GM12878 (cell line): ENCODE measurements around the gene BRF1. TPM values are rescaled to one million over a fixed set of nuclear protein-coding genes. Genes with fewer than 3 reads are reported as not detected.

Experiments used
- ATAC-seq: fragments of 200-7000 bp; cut with Tn5 transposase; 3 replicates; pipeline ENCODE4 v1.9.1; 2020; ENCODE audit warnings: mild to moderate bottlenecking, moderate library complexity
- BruUV-seq: library from RNA; stranded (reverse); fragments of 400-500 nt; replicated peaks from 2 replicates; lab custom pipeline; 2021; lab: Mats Ljungman, UMichigan
- CTCF ChIA-PET: fragments of 300-600 bp; sonication (Branson Sonifier 250); formaldehyde crosslinking; extraction: SDS; loops from one replicate; lab custom pipeline; 2021; ENCODE audit warnings: inconsistent platforms; lab: Yijun Ruan, JAX
- POLR2A ChIA-PET: fragments of 350-600 bp; formaldehyde crosslinking; extraction: SDS; loops from one replicate; lab custom pipeline; 2021; ENCODE audit warnings: inconsistent platforms; lab: Charles Lee
- RAD21 ChIA-PET: fragments of 300-600 bp; sonication (Branson Sonifier 250); formaldehyde crosslinking; loops from one replicate; lab custom pipeline; 2023; ENCODE audit warnings: antibody characterized with exemption; ENCODE audit not compliant: unreplicated experiment; lab: Charles Lee
- SMC1A ChIA-PET: fragments of 300-600 bp; sonication (Branson Sonifier 250); formaldehyde crosslinking; loops from one replicate; lab custom pipeline; 2023; ENCODE audit not compliant: unreplicated experiment, uncharacterized antibody; lab: Charles Lee
- DNase-seq: peaks from one replicate; pipeline ENCODE4 v3.0.0-alpha.2; 2011; ENCODE audit warnings: low read depth, low spot score
- FAIRE-seq: peaks from 3 replicates; lab custom pipeline; 2011; peaks lifted over from hg19 to GRCh38; lab: Jason Lieb, UNC
- H2AFZ ChIP-seq: 2 replicates; pipeline ENCODE4 v1.6.0; 2011; ENCODE audit warnings: low read depth, low read length, control low read depth; ENCODE audit not compliant: control insufficient read depth
- H3K27ac ChIP-seq: 2 replicates; pipeline ENCODE4 v1.5.1; 2011; ENCODE audit warnings: control low read depth; ENCODE audit not compliant: control insufficient read depth, insufficient read depth
- H3K27me3 ChIP-seq, 2 experiments: replicated peaks in 1 of 2; 2 replicates each; pipeline versions ENCODE4 v1.6.0 to v1.6.1; 2011; ENCODE audit warnings: low read length in 1 of 2; ENCODE audit not compliant: control insufficient read depth in 2 of 2, insufficient read depth in 2 of 2
- H3K36me3 ChIP-seq, 2 experiments: 2 replicates each; pipeline ENCODE4 v1.5.1; 2011; ENCODE audit warnings: low read length in 1 of 2; ENCODE audit not compliant: control insufficient read depth in 2 of 2, insufficient read depth in 2 of 2
- H3K4me1 ChIP-seq: 2 replicates; pipeline ENCODE4 v1.6.1; 2011; ENCODE audit warnings: mild to moderate bottlenecking, low read length, moderate library complexity, mixed read lengths; ENCODE audit not compliant: control insufficient read depth, insufficient read depth
- H3K4me2 ChIP-seq: 2 replicates; pipeline ENCODE4 v1.6.0; 2011; ENCODE audit warnings: control low read depth; ENCODE audit not compliant: control insufficient read depth, insufficient read depth
- H3K4me3 ChIP-seq: fragments of 200-600 bp; sonication (generic); 2 replicates; pipeline ENCODE4 v1.5.1; 2016
- H3K79me2 ChIP-seq: 2 replicates; pipeline ENCODE4 v1.6.0; 2011; ENCODE audit warnings: low read length; ENCODE audit not compliant: control insufficient read depth, insufficient read depth
- H3K9ac ChIP-seq: 2 replicates; pipeline ENCODE4 v1.8.0; 2011; ENCODE audit warnings: low read length, control low read depth, mixed read lengths; ENCODE audit not compliant: control insufficient read depth, insufficient read depth
- H3K9me3 ChIP-seq: replicated peaks from 3 replicates; pipeline ENCODE4 v1.5.1; 2011; ENCODE audit warnings: mild to moderate bottlenecking, low read length; ENCODE audit not compliant: control insufficient read depth, insufficient read depth
- H4K20me1 ChIP-seq: 2 replicates; pipeline ENCODE4 v1.6.0; 2011; ENCODE audit not compliant: control insufficient read depth, insufficient read depth
- ATF7 ChIP-seq: fragments of 450-650 bp; IDR thresholded peaks from 2 replicates; pipeline ENCODE4 v1.6.1; 2016; ENCODE audit warnings: low read depth, mild to moderate bottlenecking
- FOS ChIP-seq: IDR thresholded peaks from 3 replicates; pipeline ENCODE4 v1.6.1; 2011; ENCODE audit warnings: borderline replicate concordance; ENCODE audit not compliant: insufficient read length; ENCODE audit errors: extremely low read depth
- KLF5 ChIP-seq: fragments of 450-650 bp; IDR thresholded peaks from 2 replicates; pipeline ENCODE4 v1.6.1; 2014; ENCODE audit warnings: mild to moderate bottlenecking; ENCODE audit not compliant: partially characterized antibody
- POLR2A ChIP-seq: IDR thresholded peaks from 2 replicates; pipeline ENCODE4 v1.6.1; 2011; ENCODE audit warnings: low read depth, mild to moderate bottlenecking, low read length
- RUNX3 ChIP-seq: IDR thresholded peaks from 2 replicates; pipeline ENCODE4 v1.6.1; 2012; ENCODE audit warnings: low read length, inconsistent platforms
- YY1 ChIP-seq: IDR thresholded peaks from 2 replicates; pipeline ENCODE4 v1.6.1; 2011; ENCODE audit warnings: low read depth, mild to moderate bottlenecking, low read length
- ZZZ3 ChIP-seq: IDR thresholded peaks from 2 replicates; pipeline ENCODE4 v1.6.1; 2011; ENCODE audit warnings: low read depth; ENCODE audit not compliant: control insufficient read depth, insufficient read length
- WGBS: methylation state at CpG from one replicate; pipeline ENCODE4 v1.1.6; 2016; ENCODE audit warnings: low lambda C conversion rate; ENCODE audit not compliant: insufficient replicate concordance, insufficient coverage; ENCODE audit errors: missing lambda C conversion rate; 5-methylcytosine and 5-hydroxymethylcytosine counted together
- in situ Hi-C: fragments of 300-500 bp; cut with MboI; formaldehyde crosslinking; loops from 9 replicates; pipeline ENCODE4 v1.14.3; 2018; ENCODE audit warnings: mixed read lengths
- intact Hi-C: fragments of 100-400 bp; cut with micrococcal nuclease; formaldehyde crosslinking; loops from one replicate; pipeline ENCODE4 v1.14.2; 2022; ENCODE audit not compliant: unreplicated experiment
- polyA plus RNA-seq, 11 experiments: library from polyadenylated mRNA; depleted of rRNA in 4 of 11; unstranded in 6 of 11; stranded (reverse) in 5 of 11; fragments of >200 nt; fragmentation: Nextera tagmentation in 4 of 11; fragmentation: Illumina TruSeq in 1 of 11; extraction: Ambion mirVana in 4 of 11; extraction: Trizol in 1 of 11; gene quantifications; 1 replicate in 1 of 11; 2 replicates in 10 of 11; pipeline versions ENCODE4 v1.2.1 to v1.2.3, GENCODE V29; 2011 to 2016; ENCODE audit warnings: inconsistent platforms in 2 of 11, missing spikeins in 2 of 11, low read depth in 1 of 11
- total RNA-seq, 4 experiments: library from RNA; depleted of rRNA in 3 of 4; stranded (reverse); fragments of >200 nt in 3 of 4; fragmentation: Illumina TruSeq in 1 of 4; extraction: Trizol in 1 of 4; gene quantifications; 2 replicates each; pipeline versions ENCODE4 v1.2.1 to v1.2.3, GENCODE V29; 2013 to 2021

The BRF1 gene
- total and polyA plus RNA-seq, 10 of the 15 experiments (the other 5 are each of a cell fraction or from before 2014, with no cell fraction given), result 0.21 to 33.5 (median 10.7) TPM

- no peak for DNase-seq
- no peak for TF ChIP-seq KLF5
- TF ChIP-seq ATF7, result no peak
- TF ChIP-seq POLR2A, result peak; percentile 24; the same call in 1 of the 2 replicates
- TF ChIP-seq FOS, result no peak
- no peak for TF ChIP-seq ZZZ3
- in situ Hi-C loops (no loop called here), intact Hi-C loops (no loop called here)
- H3K4me1 ChIP-seq, result peaks cover 18% of the 10 kb centered on the region
- WGBS, result 97% methylated on average over 21 of the region's 21 CpGs
- H3K4me3 ChIP-seq, result no peak overlapping the region
- CTCF ChIA-PET, result no interaction called here
- H3K27ac ChIP-seq, result no peak overlapping the region
- no peak for ATAC-seq
- peaks cover 2% of the 10 kb centered on the region; the same call in 1 of the 2 replicates for H3K79me2 ChIP-seq
- no peak overlapping the region for H3K4me2 ChIP-seq
- H4K20me1 ChIP-seq, result no peaks in the 10 kb centered on the region; the same call in 1 of the 2 replicates
- BruUV-seq, result no TSS peak
- no peak overlapping the region for H2AFZ ChIP-seq
- RAD21 ChIA-PET, result no interaction called here
- no peak for FAIRE-seq
- POLR2A ChIA-PET, result no interaction called here
- peaks cover 9 to 17% of the 10 kb centered on the region in 2 experiments; a peak in 3 of 4 replicates for H3K36me3 ChIP-seq
- H3K9me3 ChIP-seq, result no peaks in the 10 kb centered on the region
- SMC1A ChIA-PET, result no interaction called here
- no peak overlapping the region for H3K9ac ChIP-seq
- no peaks in the 10 kb centered on the region for H3K27me3 ChIP-seq
These were observed 48.1 kb downstream of the BRF1 start for GRCh38 chr14:105252552-105253328.

DNA sequence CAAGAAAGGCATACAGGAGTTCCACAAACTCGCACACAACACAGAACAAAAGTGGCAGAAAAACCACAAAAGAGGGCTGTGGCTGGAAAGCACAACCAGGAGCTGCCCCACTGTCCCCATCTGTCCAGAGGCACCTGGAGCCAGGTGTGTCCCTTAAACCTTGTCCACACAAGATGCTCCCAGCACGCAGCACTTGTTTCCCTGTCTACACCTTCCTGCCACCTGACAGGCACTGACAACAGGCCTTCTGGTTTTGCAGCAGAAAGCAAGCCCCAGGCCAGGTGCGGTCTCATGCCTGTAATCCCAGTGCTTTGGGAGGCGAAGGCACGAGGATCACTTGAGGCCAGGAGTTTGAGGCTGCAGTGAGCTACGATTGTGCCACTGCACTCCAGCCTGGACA, 48.9 kb downstream of the BRF1 start:
- no peak overlapping the region for H3K27ac ChIP-seq
- no peak overlapping the region for H3K4me2 ChIP-seq
- ChIA-PET RAD21 (no interaction called here), SMC1A (no interaction called here), POLR2A (no interaction called here), CTCF (no interaction called here)
- no peaks in the 10 kb centered on the region for H3K9me3 ChIP-seq
- no peaks in the 10 kb centered on the region for H3K27me3 ChIP-seq
- H3K4me1 ChIP-seq, result peaks cover 22% of the 10 kb centered on the region
- H4K20me1 ChIP-seq, result no peaks in the 10 kb centered on the region; the same call in 1 of the 2 replicates
- H3K36me3 ChIP-seq, result peaks cover 9 to 17% of the 10 kb centered on the region in 2 experiments; a peak in 3 of 4 replicates
- H3K79me2 ChIP-seq, result peaks cover 6% of the 10 kb centered on the region; the same call in 1 of the 2 replicates
- H2AFZ ChIP-seq, result no peak overlapping the region
- DNase-seq, result no peak
- no peak for FAIRE-seq
- 83% methylated on average over 6 of the region's 6 CpGs for WGBS
- H3K9ac ChIP-seq, result no peak overlapping the region
- no peak for ATAC-seq
- in situ Hi-C loops, result no loop called here
- BruUV-seq, result no TSS peak
- TF ChIP-seq RUNX3 (0 out of 2 replicates have a peak, but pooled peaks have one; percentile 14), YY1 (no peak)
- no peak overlapping the region for H3K4me3 ChIP-seq
- intact Hi-C loops, result no loop called here
